ENCODE data around the gene GLO1.

Gene GLO1

DNA sequence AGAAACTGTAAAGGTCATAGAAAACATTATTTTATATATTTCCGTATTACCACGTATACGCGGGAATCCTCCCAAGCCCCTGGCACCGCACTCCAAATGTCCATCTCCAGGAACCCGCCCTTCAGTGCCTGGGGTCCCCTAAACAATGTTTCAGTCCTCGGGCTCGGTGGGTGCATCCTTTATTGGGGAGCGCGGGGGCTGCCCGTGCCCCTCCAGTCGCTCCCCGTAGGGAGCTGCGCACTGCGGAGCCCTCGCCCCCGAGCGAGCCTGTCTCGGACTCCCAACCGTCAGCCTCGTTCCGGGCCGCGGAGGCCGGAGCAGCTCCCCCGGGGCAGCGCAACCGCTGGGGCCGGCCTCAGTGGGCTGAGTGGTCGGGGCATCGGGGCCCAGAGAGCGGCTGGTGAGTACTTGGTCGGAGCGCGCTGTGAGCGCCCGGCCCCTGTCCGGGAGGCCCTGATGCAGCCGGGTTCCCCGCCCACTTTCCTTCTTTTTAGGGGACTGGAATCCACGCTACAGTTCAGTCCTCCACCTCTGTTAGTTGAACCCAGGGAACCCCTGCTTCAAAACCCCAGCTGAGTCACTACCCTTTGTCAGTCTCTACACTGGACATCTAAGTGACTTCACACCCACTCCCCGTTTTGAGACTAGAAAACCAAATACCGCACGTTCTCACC lies 12.2 kb upstream of the GLO1 start, which contains the start of gene DNAH8:
TSS of gene DNAH8 (plus strand) at position 296 of the 674 bp plus-strand sequence. CDS start 7,499 bp downstream, outside the sequence.
- Histone ChIP-seq H3K4me2 (ENCODE audit: low read length) (no peak within 1 kb of the TSS), H4K8ac (ENCODE audit: low read depth, low read length) (no peak within 1 kb of the TSS), H3K4me3 (ENCODE audit: low read length) (no peak within 1 kb of the TSS), H3K36me3 (ENCODE audit: control insufficient read depth, insufficient read depth, low read length) (no peaks in the 10 kb centered on the region), H3K9ac (ENCODE audit: low read length) (no peak within 1 kb of the TSS), H3K79me1 (ENCODE audit: low read length) (no peaks in the 10 kb centered on the region), H3K27ac (ENCODE audit: low read depth, low read length) (no peak within 1 kb of the TSS), H2AK5ac (ENCODE audit: low read length) (no peak within 1 kb of the TSS), H3K79me2 (ENCODE audit: control insufficient read depth, insufficient read depth, low read length) (no peaks in the 10 kb centered on the region), H3K4me1 (ENCODE audit: control insufficient read depth, low read depth, low read length) (no peaks in the 10 kb centered on the region), H3K18ac (ENCODE audit: low read length) (no peak within 1 kb of the TSS), H2BK15ac (replicated peaks; ENCODE audit: low read depth) (no peak within 1 kb of the TSS), H4K5ac (ENCODE audit: low read length) (no peak within 1 kb of the TSS), H2BK5ac (ENCODE audit: low read length) (no peak within 1 kb of the TSS), H3K4ac (ENCODE audit: low read depth, low read length) (no peak within 1 kb of the TSS), H3K56ac (ENCODE audit: low read length) (no peak within 1 kb of the TSS), H3K23ac (ENCODE audit: low read length) (no peak within 1 kb of the TSS), H3K27me3 (ENCODE audit: insufficient read depth, low read length, poor library complexity) (no peaks in the 10 kb centered on the region), H2BK120ac (ENCODE audit: low read depth, low read length) (no peak within 1 kb of the TSS)
- no CpG with 5 or more reads among the region's 44 CpGs for WGBS (ENCODE audit: extremely low coverage, insufficient coverage, low lambda C conversion rate)
- no peak for DNase-seq

GRCh38 chr6:38714239-38715015 lies 11.5 kb upstream of the GLO1 start:
- Histone ChIP-seq H3K4ac (ENCODE audit: low read depth, low read length) (no peak overlapping the region), H3K9ac (ENCODE audit: low read length) (no peak overlapping the region), H3K4me3 (ENCODE audit: low read length) (no peak overlapping the region), H2BK120ac (ENCODE audit: low read depth, low read length) (no peak overlapping the region), H4K8ac (ENCODE audit: low read depth, low read length) (no peak overlapping the region), H2BK5ac (ENCODE audit: low read length) (no peak overlapping the region), H3K23ac (ENCODE audit: low read length) (no peak overlapping the region), H3K79me2 (ENCODE audit: control insufficient read depth, insufficient read depth, low read length) (no peaks in the 10 kb centered on the region), H3K18ac (ENCODE audit: low read length) (no peak overlapping the region), H3K4me2 (ENCODE audit: low read length) (no peak overlapping the region), H3K56ac (ENCODE audit: low read length) (no peak overlapping the region), H2AK5ac (ENCODE audit: low read length) (no peak overlapping the region), H2BK15ac (replicated peaks; ENCODE audit: low read depth) (no peak overlapping the region), H3K36me3 (ENCODE audit: control insufficient read depth, insufficient read depth, low read length) (no peaks in the 10 kb centered on the region), H3K4me1 (ENCODE audit: control insufficient read depth, low read depth, low read length) (no peaks in the 10 kb centered on the region), H3K27ac (ENCODE audit: low read depth, low read length) (no peak overlapping the region), H3K27me3 (ENCODE audit: insufficient read depth, low read length, poor library complexity) (no peaks in the 10 kb centered on the region), H4K5ac (ENCODE audit: low read length) (no peak overlapping the region), H3K79me1 (ENCODE audit: low read length) (no peaks in the 10 kb centered on the region)
- no CpG with 5 or more reads among the region's 4 CpGs for WGBS (ENCODE audit: extremely low coverage, insufficient coverage, low lambda C conversion rate)
- DNase-seq, result no peak

DNA sequence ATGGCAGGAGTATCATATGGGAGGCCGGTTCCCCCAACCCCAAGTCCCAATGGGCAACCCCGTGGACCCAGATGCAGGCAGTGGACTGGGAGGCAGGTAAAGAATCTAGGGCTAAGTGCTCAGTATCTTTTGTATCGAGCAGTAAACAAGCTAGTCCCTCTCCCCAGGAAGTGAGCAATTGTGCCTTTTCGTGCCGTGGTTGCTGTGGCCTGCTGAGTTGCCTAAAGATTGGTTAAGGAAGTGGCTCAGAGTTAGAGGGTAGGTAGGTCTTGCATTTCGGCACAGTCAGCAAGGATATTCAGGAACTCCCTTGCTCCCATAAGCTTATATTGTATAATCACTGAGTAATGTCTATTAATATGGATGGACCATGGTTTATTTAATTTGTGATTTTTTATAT lies 10.9 kb upstream of the GLO1 start:
- H3K4me2 ChIP-seq (ENCODE audit: low read length), result no peak overlapping the region
- H4K5ac ChIP-seq (ENCODE audit: low read length), result no peak overlapping the region
- H3K56ac ChIP-seq (ENCODE audit: low read length), result no peak overlapping the region
- no peak overlapping the region for H3K4me3 ChIP-seq (ENCODE audit: low read length)
- no peaks in the 10 kb centered on the region for H3K27me3 ChIP-seq (ENCODE audit: insufficient read depth, low read length, poor library complexity)
- no peaks in the 10 kb centered on the region for H3K79me2 ChIP-seq (ENCODE audit: control insufficient read depth, insufficient read depth, low read length)
- H3K9ac ChIP-seq (ENCODE audit: low read length), result no peak overlapping the region
- H3K79me1 ChIP-seq (ENCODE audit: low read length), result no peaks in the 10 kb centered on the region
- H3K4ac ChIP-seq (ENCODE audit: low read depth, low read length), result no peak overlapping the region
- H2BK5ac ChIP-seq (ENCODE audit: low read length), result no peak overlapping the region
- no peak overlapping the region for H3K27ac ChIP-seq (ENCODE audit: low read depth, low read length)
- H2BK120ac ChIP-seq (ENCODE audit: low read depth, low read length), result no peak overlapping the region
- DNase-seq, result no peak
- H3K36me3 ChIP-seq (ENCODE audit: control insufficient read depth, insufficient read depth, low read length), result no peaks in the 10 kb centered on the region
- no CpG with 5 or more reads among the region's 6 CpGs for WGBS (ENCODE audit: extremely low coverage, insufficient coverage, low lambda C conversion rate)
- no peak overlapping the region for H2AK5ac ChIP-seq (ENCODE audit: low read length)
- no peak overlapping the region for H3K23ac ChIP-seq (ENCODE audit: low read length)
- H3K4me1 ChIP-seq (ENCODE audit: control insufficient read depth, low read depth, low read length), result no peaks in the 10 kb centered on the region
- H2BK15ac ChIP-seq (replicated peaks; ENCODE audit: low read depth), result no peak overlapping the region
- H3K18ac ChIP-seq (ENCODE audit: low read length), result no peak overlapping the region
- no peak overlapping the region for H4K8ac ChIP-seq (ENCODE audit: low read depth, low read length)

GRCh38 chr6:38708496-38708895 lies 5.6 kb upstream of the GLO1 start:
- Histone ChIP-seq H3K36me3 (ENCODE audit: control insufficient read depth, insufficient read depth, low read length) (no peaks in the 10 kb centered on the region), H4K8ac (ENCODE audit: low read depth, low read length) (no peak overlapping the region), H3K9ac (ENCODE audit: low read length) (no peak overlapping the region), H3K79me2 (ENCODE audit: control insufficient read depth, insufficient read depth, low read length) (no peaks in the 10 kb centered on the region), H2AK5ac (ENCODE audit: low read length) (no peak overlapping the region), H3K4me2 (ENCODE audit: low read length) (no peak overlapping the region), H3K18ac (ENCODE audit: low read length) (no peak overlapping the region), H3K27me3 (ENCODE audit: insufficient read depth, low read length, poor library complexity) (no peaks in the 10 kb centered on the region), H3K4me3 (ENCODE audit: low read length) (no peak overlapping the region), H3K79me1 (ENCODE audit: low read length) (no peaks in the 10 kb centered on the region), H2BK15ac (replicated peaks; ENCODE audit: low read depth) (no peak overlapping the region), H3K4me1 (ENCODE audit: control insufficient read depth, low read depth, low read length) (no peaks in the 10 kb centered on the region), H3K56ac (ENCODE audit: low read length) (no peak overlapping the region), H3K23ac (ENCODE audit: low read length) (no peak overlapping the region), H2BK120ac (ENCODE audit: low read depth, low read length) (no peak overlapping the region), H3K27ac (ENCODE audit: low read depth, low read length) (no peak overlapping the region), H4K5ac (ENCODE audit: low read length) (no peak overlapping the region), H3K4ac (ENCODE audit: low read depth, low read length) (no peak overlapping the region), H2BK5ac (ENCODE audit: low read length) (no peak overlapping the region)
- WGBS (ENCODE audit: extremely low coverage, insufficient coverage, low lambda C conversion rate), result no CpG with 5 or more reads among the region's 2 CpGs
- DNase-seq, result no peak

GRCh38 chr6:38705924-38706323 lies 3.0 kb upstream of the GLO1 start:
- H3K4me1 ChIP-seq (ENCODE audit: control insufficient read depth, low read depth, low read length), result no peaks in the 10 kb centered on the region
- H4K8ac ChIP-seq (ENCODE audit: low read depth, low read length), result no peak overlapping the region
- no peak overlapping the region for H3K4me2 ChIP-seq (ENCODE audit: low read length)
- H4K5ac ChIP-seq (ENCODE audit: low read length), result no peak overlapping the region
- peaks cover 4% of the 10 kb centered on the region for H3K79me1 ChIP-seq (ENCODE audit: low read length)
- H2AK5ac ChIP-seq (ENCODE audit: low read length), result no peak overlapping the region
- no peak overlapping the region for H3K23ac ChIP-seq (ENCODE audit: low read length)
- H3K4me3 ChIP-seq (ENCODE audit: low read length), result no peak overlapping the region
- no peak overlapping the region for H3K27ac ChIP-seq (ENCODE audit: low read depth, low read length)
- H3K79me2 ChIP-seq (ENCODE audit: control insufficient read depth, insufficient read depth, low read length), result peaks cover 11% of the 10 kb centered on the region
- H2BK5ac ChIP-seq (ENCODE audit: low read length), result no peak overlapping the region
- no peak overlapping the region for H3K56ac ChIP-seq (ENCODE audit: low read length)
- no peak overlapping the region for H2BK120ac ChIP-seq (ENCODE audit: low read depth, low read length)
- no peaks in the 10 kb centered on the region for H3K27me3 ChIP-seq (ENCODE audit: insufficient read depth, low read length, poor library complexity)
- H3K4ac ChIP-seq (ENCODE audit: low read depth, low read length), result no peak overlapping the region
- H2BK15ac ChIP-seq (replicated peaks; ENCODE audit: low read depth), result no peak overlapping the region
- no peak overlapping the region for H3K9ac ChIP-seq (ENCODE audit: low read length)
- no peaks in the 10 kb centered on the region for H3K36me3 ChIP-seq (ENCODE audit: control insufficient read depth, insufficient read depth, low read length)
- no CpG with 5 or more reads among the region's 2 CpGs for WGBS (ENCODE audit: extremely low coverage, insufficient coverage, low lambda C conversion rate)
- DNase-seq, result no peak
- no peak overlapping the region for H3K18ac ChIP-seq (ENCODE audit: low read length)

All from mesendoderm (in vitro differentiated cells).